Neural crest cell (in vitro differentiated cells): ENCODE data around the gene RCVRN. TPM values are rescaled to one million over a fixed set of nuclear protein-coding genes. Genes with fewer than 3 reads are reported as not detected.

Experiments used
- DNase-seq: peaks from one replicate; pipeline ENCODE4 v3.0.0; 2021; ENCODE audit warnings: low read depth, mixed read lengths, low spot score
- H3K27ac Mint-ChIP-seq: one replicate; pipeline ENCODE4 v1.8.0; 2021; ENCODE audit warnings: mild to moderate bottlenecking, mixed read lengths; ENCODE audit not compliant: unreplicated experiment
- H3K27me3 Mint-ChIP-seq: 2 replicates; pipeline ENCODE4 v1.8.0; 2021; ENCODE audit warnings: low read depth, mild to moderate bottlenecking, mixed read lengths
- H3K36me3 Mint-ChIP-seq: 2 replicates; pipeline ENCODE4 v1.8.0; 2021; ENCODE audit warnings: low read depth, mild to moderate bottlenecking, mixed read lengths
- H3K4me1 Mint-ChIP-seq: 2 replicates; pipeline ENCODE4 v1.8.0; 2021; ENCODE audit warnings: mixed read lengths
- H3K4me3 Mint-ChIP-seq: one replicate; pipeline ENCODE4 v1.8.0; 2021; ENCODE audit warnings: mild to moderate bottlenecking, mixed read lengths
- H3K9me3 Mint-ChIP-seq: 2 replicates; pipeline ENCODE4 v1.8.0; 2021; ENCODE audit warnings: mixed read lengths
- total RNA-seq: library from RNA; stranded (reverse); gene quantifications from 2 replicates; pipeline ENCODE4 v1.2.1, GENCODE V29; 2021
- TF ChIP-seq, protein P1 (sequence below): fragments of 200-600 bp; sonication (generic); conservative IDR thresholded peaks from 2 replicates; pipeline ENCODE4 v1.5.0; 2021; ENCODE audit warnings: antibody characterized with exemption, mild to moderate bottlenecking

The RCVRN gene
- total RNA-seq, 1 donor from 2014 or later, result 0.35 TPM

DNA sequence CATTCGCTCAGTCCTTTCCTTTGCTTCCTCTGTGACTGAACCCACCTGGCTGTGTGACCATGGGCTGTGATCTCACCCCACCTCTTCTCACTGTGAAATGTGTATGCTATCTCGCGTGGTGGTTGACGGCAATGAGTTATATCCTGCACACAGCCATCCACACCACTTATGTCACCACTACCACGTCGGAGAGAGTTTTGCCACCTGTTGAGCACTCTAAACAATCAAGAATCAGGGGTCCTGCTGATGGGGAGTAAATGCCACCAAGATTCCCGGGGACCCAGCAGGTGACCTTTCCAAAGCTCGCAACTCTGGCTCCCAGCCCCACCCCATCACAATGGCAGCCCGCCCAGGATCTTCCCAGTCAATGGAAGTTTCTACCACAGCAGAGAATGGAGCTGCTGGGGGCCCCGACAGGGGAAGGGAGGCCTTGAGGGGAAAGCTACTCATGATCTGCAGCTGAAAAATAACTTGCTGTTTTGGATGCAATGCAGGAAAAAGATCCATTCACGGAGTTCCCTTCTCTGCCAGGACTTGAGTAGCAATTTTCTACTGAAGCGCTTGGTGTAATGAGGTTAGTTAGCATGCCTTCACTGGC lies 26.2 kb upstream of the RCVRN start:
- DNase-seq, result no peak
- Mint-ChIP-seq H3K36me3 (peaks cover 3% of the 10 kb centered on the region), H3K4me1 (peaks cover 12% of the 10 kb centered on the region), H3K27ac (no peak overlapping the region), H3K27me3 (no peaks in the 10 kb centered on the region), H3K9me3 (no peaks in the 10 kb centered on the region), H3K4me3 (no peak overlapping the region)
- TF ChIP-seq, protein P1, sequence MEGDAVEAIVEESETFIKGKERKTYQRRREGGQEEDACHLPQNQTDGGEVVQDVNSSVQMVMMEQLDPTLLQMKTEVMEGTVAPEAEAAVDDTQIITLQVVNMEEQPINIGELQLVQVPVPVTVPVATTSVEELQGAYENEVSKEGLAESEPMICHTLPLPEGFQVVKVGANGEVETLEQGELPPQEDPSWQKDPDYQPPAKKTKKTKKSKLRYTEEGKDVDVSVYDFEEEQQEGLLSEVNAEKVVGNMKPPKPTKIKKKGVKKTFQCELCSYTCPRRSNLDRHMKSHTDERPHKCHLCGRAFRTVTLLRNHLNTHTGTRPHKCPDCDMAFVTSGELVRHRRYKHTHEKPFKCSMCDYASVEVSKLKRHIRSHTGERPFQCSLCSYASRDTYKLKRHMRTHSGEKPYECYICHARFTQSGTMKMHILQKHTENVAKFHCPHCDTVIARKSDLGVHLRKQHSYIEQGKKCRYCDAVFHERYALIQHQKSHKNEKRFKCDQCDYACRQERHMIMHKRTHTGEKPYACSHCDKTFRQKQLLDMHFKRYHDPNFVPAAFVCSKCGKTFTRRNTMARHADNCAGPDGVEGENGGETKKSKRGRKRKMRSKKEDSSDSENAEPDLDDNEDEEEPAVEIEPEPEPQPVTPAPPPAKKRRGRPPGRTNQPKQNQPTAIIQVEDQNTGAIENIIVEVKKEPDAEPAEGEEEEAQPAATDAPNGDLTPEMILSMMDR, result no peak

DNA sequence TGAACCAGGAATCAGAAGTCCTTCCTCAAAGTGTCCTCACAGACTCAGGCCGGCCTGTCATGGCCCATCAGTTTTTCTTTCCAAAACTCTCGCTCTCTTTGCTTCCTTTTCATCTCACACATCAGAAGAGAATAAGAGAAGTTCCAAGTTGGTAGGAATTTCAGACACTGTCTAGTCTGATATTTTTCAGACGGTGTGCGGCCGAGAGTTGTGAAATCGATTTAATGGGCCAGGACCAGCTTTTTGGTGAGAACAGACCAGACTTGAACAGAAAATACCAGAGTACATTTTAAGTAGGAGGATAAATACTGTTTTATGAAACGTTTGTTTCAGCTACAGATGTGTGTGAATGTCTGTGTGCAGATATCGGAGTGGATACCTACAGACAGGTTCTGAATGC lies 24.8 kb upstream of the RCVRN start:
- Mint-ChIP-seq H3K9me3 (no peaks in the 10 kb centered on the region), H3K27me3 (peaks cover 1% of the 10 kb centered on the region), H3K36me3 (peaks cover 3% of the 10 kb centered on the region), H3K4me3 (no peak overlapping the region), H3K4me1 (peaks cover 13% of the 10 kb centered on the region), H3K27ac (no peak overlapping the region)
- DNase-seq, result no peak
- TF ChIP-seq, protein P1, result no peak

DNA sequence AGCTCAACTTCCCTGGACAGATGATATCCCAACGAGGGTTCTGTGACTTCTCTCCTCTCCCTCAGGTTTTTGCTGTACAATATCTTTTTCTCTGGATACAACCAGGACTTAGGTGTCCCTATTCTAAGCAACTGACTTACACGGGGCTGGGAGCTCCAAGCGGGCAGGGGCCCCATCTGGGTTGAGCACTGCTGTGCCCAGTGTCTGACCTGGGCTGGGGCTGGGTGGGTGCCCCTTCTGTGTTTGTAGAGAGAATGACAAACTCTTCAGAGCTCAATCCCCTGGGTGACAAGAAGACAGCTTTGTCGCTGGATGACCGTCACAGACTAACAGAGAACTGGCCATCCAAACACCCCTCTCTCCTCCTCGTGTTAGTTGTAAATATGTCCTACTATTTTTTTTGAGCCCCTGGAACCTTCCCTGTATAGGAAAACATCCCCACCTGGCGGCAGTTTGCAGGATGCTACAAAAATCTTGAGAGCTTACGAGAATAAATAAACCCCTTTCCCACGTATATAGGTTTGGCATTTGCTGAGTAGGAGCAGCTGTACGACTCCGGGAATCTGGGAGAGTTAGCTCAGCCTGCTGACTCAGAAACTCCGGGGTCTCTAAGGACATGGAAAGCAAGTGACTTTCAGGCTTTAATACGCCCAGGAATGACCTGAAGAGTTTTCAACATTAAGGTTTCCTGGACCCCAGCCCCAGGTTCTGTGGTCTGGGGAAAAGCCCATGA lies 23.7 kb upstream of the RCVRN start:
- no peaks in the 10 kb centered on the region for H3K9me3 Mint-ChIP-seq
- peaks cover 18% of the 10 kb centered on the region for H3K4me1 Mint-ChIP-seq
- peaks cover 2% of the 10 kb centered on the region for H3K27me3 Mint-ChIP-seq
- DNase-seq, result peak; percentile 37
- H3K36me3 Mint-ChIP-seq, result peaks cover 3% of the 10 kb centered on the region
- TF ChIP-seq, protein P1, result peak; percentile 66
- H3K4me3 Mint-ChIP-seq, result no peak overlapping the region
- H3K27ac Mint-ChIP-seq, result no peak overlapping the region

DNA sequence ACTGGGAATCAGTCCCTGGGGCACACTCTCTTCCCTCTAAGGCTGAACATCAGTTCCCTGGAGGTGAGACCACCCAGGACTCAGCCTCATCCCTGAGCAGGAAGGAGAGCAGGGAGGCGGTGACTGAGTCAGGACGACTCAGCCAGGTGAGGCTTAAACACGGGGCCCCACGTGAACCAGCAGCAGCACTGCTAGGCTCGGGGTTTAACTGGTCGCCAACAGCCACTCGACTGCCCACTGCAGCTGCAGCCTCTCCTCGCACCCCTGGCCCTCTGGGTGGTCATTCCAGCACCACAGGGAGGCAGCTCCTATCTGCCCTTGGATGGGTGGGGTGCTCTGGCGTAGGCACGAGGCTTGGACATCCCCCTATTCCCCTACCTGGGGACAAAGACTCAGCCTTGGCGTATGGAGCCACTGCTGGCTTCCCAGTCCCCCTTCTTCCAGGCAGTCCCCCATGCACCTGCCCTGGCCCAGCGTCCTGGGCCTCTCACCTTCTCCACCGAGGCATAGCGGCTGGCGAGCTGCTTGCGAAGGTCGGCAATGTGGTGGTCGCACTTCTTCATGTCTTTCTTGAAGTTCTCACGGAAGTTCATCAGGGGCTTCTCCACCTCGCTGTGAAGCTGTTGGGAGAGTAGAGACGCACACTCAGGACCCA lies 21.2 kb upstream of the RCVRN start:
- Mint-ChIP-seq H3K9me3 (no peaks in the 10 kb centered on the region), H3K27ac (no peak overlapping the region), H3K36me3 (no peaks in the 10 kb centered on the region), H3K27me3 (peaks cover 2% of the 10 kb centered on the region), H3K4me3 (no peak overlapping the region), H3K4me1 (peaks cover 19% of the 10 kb centered on the region)
- TF ChIP-seq, protein P1, result no peak
- no peak for DNase-seq

DNA sequence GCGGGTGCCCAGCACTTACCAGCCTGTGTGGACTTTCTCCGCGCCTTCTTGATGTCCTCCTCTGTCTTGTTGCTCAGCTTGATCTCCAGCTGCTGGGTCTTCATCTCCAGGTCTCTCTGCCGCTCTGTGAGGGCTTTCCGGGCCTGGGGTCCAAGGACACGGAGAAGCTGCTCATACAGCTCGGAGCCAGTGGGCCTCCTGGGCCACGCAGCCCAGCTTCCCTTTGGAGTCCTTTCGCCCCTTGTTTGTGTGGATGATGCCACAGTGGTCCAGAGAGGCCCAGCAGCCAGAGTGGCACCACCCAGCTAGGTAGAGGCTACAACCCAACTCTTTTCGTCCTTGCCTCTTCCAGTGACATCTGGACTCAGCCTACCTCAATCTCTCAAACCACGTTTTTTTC lies 20.4 kb upstream of the RCVRN start:
- DNase-seq, result no peak
- TF ChIP-seq, protein P1, result no peak
- Mint-ChIP-seq H3K27ac (no peak overlapping the region), H3K4me1 (peaks cover 22% of the 10 kb centered on the region), H3K27me3 (peaks cover 2% of the 10 kb centered on the region), H3K4me3 (no peak overlapping the region), H3K9me3 (no peaks in the 10 kb centered on the region), H3K36me3 (peaks cover 3% of the 10 kb centered on the region)
